IPS-15b (cell line): ENCODE results near the gene VSIR.

Experiments used
- H3K27me3 ChIP-seq: one replicate; pipeline ENCODE4 v1.6.1; 2013; ENCODE audit warnings: low read length; ENCODE audit not compliant: control insufficient read depth, insufficient read depth
- H3K36me3 ChIP-seq: one replicate; pipeline ENCODE4 v1.6.1; 2013; ENCODE audit warnings: low read length; ENCODE audit not compliant: control insufficient read depth, insufficient read depth
- H3K4me1 ChIP-seq: one replicate; pipeline ENCODE4 v1.6.1; 2013; ENCODE audit warnings: mild to moderate bottlenecking, low read length; ENCODE audit not compliant: control insufficient read depth, insufficient read depth
- H3K4me3 ChIP-seq: one replicate; pipeline ENCODE4 v1.5.1; 2013; ENCODE audit warnings: low read depth, low read length
- H3K9ac ChIP-seq: one replicate; pipeline ENCODE4 v1.6.1; 2013; ENCODE audit warnings: low read depth, mild to moderate bottlenecking, low read length
- H3K9me3 ChIP-seq: one replicate; pipeline ENCODE4 v1.6.1; 2013; ENCODE audit warnings: mild to moderate bottlenecking, low read length; ENCODE audit not compliant: control insufficient read depth, insufficient read depth

Gene VSIR

DNA sequence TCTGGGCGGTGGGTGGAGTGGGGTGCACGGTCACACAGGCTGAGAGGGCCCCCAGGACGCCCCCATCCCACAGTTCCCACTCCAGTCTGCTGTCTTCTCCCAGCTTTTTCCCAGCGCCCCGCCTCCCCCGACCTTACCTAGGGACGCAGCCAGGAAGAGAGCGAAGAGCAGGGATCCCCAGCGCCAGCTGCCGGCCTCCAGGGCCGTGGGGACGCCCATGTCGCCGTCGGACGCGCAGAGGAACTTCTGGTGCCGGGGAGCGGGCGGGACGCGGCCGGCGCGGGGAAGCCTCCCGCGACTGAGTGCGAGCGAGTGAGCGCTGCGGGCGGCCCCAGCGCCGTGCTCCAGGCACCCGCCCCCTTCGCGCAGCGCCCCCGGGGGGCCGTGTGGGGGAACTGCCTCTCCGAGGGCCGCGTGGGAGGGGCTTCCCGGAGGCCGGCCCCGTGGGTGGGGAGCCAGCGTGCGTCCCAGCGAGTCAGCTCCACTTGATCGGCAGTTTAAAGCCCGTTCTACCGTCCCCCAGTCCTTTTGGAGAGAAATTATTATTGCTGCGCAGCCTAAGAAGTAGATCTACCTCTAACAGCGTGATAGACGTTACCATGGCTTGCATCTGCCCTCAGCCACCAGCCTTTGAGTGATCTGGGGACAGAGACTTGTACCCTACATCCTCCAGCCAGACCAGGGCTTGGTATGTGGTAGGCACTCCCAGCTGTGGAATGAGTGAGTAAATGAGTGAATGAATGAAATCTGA, at the start of gene VSIR:
VSIR (minus strand) TSS at position 300 of the 751 bp plus-strand sequence; CDS start at position 219, 81 bp downstream.
- Histone ChIP-seq H3K9ac (no peak within 1 kb of the TSS), H3K4me1 (no peaks in the 10 kb centered on the region), H3K27me3 (peaks cover 28% of the 10 kb centered on the region), H3K4me3 (peak within 1 kb of the TSS; percentile 33), H3K9me3 (no peaks in the 10 kb centered on the region), H3K36me3 (no peaks in the 10 kb centered on the region)

DNA sequence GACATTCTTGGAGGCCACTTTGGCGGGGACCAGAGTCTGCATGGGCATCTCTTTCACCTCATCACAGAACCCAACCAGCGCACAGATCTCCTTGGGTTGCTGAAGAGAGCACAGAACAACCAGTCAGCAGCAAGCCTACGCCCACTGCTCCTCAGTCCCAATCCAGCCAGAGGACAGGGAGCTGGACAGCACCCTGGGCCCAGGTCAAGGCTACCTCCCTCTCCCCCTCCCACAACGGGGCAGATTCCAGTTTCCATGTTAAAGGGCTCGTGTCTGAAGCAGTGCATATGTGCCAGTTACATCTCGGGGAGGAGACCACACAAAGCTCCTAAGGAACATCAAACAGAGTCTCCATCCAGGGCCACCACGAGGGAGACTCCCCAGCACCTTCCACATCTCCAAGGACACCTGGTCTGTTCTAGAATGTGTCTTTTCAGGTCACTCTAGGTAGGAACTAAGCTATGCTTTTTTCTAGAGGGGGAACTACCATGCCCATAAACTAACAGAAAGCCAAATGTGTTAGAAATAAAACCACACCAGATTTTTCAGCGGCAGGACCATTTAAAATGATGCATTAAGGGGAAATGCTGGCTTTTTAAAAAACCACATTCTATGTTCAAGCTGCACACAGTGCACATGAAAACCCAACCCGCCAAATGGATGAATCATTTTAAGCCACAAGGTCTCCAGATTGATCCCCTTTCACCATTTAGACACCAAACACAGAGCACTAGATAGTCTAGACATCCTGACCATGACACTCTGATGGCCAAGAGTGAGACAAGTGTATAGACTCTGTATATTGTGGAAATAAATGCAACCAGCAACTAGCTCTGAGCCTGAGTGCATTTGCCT, 48.8 kb upstream of the VSIR start:
- Histone ChIP-seq H3K4me1 (no peaks in the 10 kb centered on the region), H3K27me3 (no peaks in the 10 kb centered on the region)

DNA sequence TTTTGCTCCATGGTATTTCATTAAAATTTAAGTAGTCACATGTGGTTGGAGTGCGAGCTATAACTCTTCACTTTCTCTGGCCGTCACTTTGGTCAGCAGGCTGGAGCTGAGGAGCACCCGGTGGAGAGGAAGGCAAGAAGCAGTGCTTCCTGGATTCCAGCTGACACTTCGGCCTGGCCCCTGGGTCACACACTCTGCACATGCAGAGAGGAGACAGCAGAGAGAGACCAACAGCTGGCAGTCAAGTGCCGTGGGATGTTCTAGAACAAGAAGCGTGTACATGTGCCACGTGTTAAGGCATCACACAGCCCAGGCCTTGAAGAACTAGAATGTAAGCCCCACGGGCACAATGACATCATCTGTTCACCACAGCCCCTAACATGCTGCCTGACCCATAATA, 47.6 kb upstream of the VSIR start:
- no peaks in the 10 kb centered on the region for H3K27me3 ChIP-seq
- H3K4me3 ChIP-seq: no peak overlapping the region
- no peak overlapping the region for H3K9ac ChIP-seq
- no peaks in the 10 kb centered on the region for H3K9me3 ChIP-seq
- H3K36me3 ChIP-seq: peaks cover 80% of the 10 kb centered on the region
- no peaks in the 10 kb centered on the region for H3K4me1 ChIP-seq

More for the DNA sequence above, 48.8 kb upstream of the VSIR start:
- Histone ChIP-seq H3K9ac (no peak overlapping the region), H3K4me3 (no peak overlapping the region), H3K36me3 (peaks cover 78% of the 10 kb centered on the region), H3K9me3 (no peaks in the 10 kb centered on the region)

- Histone ChIP-seq H3K9ac (no peak overlapping the region), H3K36me3 (peaks cover 78% of the 10 kb centered on the region), H3K27me3 (no peaks in the 10 kb centered on the region), H3K4me1 (no peaks in the 10 kb centered on the region), H3K9me3 (no peaks in the 10 kb centered on the region), H3K4me3 (no peak overlapping the region)
These were observed 46.7 kb upstream of the VSIR start for GRCh38 chr10:71819985-71820384.

- no peaks in the 10 kb centered on the region for H3K4me1 ChIP-seq
- peaks cover 76% of the 10 kb centered on the region for H3K36me3 ChIP-seq
- H3K4me3 ChIP-seq: no peak overlapping the region
- no peak overlapping the region for H3K9ac ChIP-seq
- no peaks in the 10 kb centered on the region for H3K27me3 ChIP-seq
- no peaks in the 10 kb centered on the region for H3K9me3 ChIP-seq
These were observed 46.1 kb upstream of the VSIR start for GRCh38 chr10:71819441-71819861.

DNA sequence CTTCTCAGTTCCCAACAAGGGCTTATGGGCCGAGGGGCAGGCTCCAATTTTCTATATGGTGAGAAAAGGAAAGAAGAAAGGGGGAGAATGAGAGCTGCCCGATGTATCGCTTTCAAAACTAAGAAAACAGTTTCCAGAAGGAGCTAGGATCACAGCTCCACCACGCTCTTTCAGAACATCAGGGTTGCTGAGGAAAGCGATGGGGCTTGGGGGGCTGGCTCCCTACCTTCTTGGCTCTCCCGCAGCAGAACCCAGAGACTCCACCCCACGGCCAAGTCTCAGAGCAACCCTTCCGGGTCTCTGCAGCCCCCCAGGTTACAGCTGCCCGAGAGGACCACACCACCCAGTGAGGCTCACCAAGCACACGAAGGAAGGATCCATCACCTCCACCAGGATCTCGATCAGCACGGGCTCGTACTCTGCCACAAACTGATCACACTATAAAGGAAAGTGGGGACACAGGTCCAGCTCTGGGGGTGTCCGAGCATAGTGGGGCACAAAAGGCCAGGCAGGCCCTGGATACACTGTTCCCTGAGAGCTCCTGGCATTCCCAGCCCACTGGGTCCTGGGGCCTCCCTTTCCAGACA, 45.4 kb upstream of the VSIR start:
- Histone ChIP-seq H3K27me3 (no peaks in the 10 kb centered on the region), H3K9ac (no peak overlapping the region), H3K36me3 (peaks cover 76% of the 10 kb centered on the region), H3K4me3 (no peak overlapping the region), H3K4me1 (no peaks in the 10 kb centered on the region), H3K9me3 (no peaks in the 10 kb centered on the region)

GRCh38 chr10:71817831-71818655, 44.7 kb upstream of the VSIR start:
- H3K4me1 ChIP-seq: no peaks in the 10 kb centered on the region
- H3K9ac ChIP-seq: no peak overlapping the region
- no peaks in the 10 kb centered on the region for H3K9me3 ChIP-seq
- H3K27me3 ChIP-seq: no peaks in the 10 kb centered on the region
- H3K4me3 ChIP-seq: no peak overlapping the region
- peaks cover 71% of the 10 kb centered on the region for H3K36me3 ChIP-seq

DNA sequence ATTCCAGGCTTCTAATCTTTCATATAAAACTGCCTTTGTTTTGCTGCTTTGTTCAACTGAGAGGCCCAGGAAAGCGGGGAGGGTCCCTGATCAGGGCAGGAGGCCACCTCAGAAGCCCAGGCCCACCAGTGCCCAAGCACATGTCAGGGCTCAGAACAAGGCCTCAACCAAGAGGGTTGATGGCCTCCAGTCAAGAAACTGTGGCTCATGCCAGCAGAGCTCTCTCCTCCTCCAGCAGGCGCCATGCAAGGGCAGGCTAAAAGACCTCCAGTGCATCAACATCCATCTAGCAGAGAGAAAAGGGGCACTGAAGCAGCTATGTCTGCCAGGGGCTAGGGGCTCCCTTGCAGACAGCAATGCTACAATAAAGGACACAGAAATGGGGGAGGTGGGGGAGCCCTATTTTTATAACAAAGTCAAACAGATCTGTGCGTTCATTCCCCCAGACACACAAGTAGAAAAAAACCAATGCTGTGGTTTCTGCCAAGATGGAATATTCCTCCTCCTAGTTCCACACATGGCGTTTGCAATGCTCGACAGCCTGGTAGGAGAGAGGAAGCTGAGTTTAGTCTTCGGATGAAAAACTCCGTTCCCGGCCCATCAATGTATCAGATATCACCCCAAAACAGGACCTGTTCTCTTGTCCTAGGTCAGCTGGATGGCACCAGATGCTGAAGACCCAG, 43.8 kb upstream of the VSIR start:
- no peak overlapping the region for H3K4me3 ChIP-seq
- H3K9ac ChIP-seq: no peak overlapping the region
- H3K27me3 ChIP-seq: no peaks in the 10 kb centered on the region
- no peaks in the 10 kb centered on the region for H3K4me1 ChIP-seq
- peaks cover 63% of the 10 kb centered on the region for H3K36me3 ChIP-seq
- no peaks in the 10 kb centered on the region for H3K9me3 ChIP-seq

DNA sequence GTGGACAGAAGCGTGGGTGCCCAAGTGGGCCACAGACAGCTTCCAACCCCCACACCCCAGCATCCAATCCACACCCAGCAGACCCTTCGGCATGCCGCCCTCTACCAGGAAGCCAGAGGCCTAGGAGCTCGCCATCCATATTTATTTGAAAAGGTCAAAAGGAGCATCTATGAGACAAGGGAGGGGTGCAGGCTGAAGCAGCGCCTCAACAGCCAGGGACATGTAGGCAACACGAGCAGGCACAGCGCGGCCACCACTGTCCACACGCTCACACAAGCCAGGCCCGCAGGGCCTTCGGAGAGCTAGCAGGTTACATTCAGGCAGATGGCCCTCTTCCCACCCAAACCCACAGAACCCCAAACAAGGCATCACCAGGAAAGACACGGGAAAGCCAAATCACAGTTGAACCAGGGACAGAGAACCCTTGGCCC, 43.1 kb upstream of the VSIR start:
- H3K36me3 ChIP-seq: peaks cover 57% of the 10 kb centered on the region
- no peak overlapping the region for H3K9ac ChIP-seq
- H3K4me3 ChIP-seq: no peak overlapping the region
- H3K27me3 ChIP-seq: no peaks in the 10 kb centered on the region
- no peaks in the 10 kb centered on the region for H3K4me1 ChIP-seq
- H3K9me3 ChIP-seq: no peaks in the 10 kb centered on the region

- Histone ChIP-seq H3K9ac (no peak overlapping the region), H3K36me3 (peaks cover 49% of the 10 kb centered on the region)
These were observed 42.3 kb upstream of the VSIR start for GRCh38 chr10:71815515-71816130.

More at GRCh38 chr10:71815515-71816130, 42.3 kb upstream of the VSIR start:
- H3K4me1 ChIP-seq: no peaks in the 10 kb centered on the region
- H3K4me3 ChIP-seq: no peak overlapping the region
- H3K9me3 ChIP-seq: no peaks in the 10 kb centered on the region
- no peaks in the 10 kb centered on the region for H3K27me3 ChIP-seq
